GM18870 (cell line): Measurements from ENCODE around the gene GABBR2.

Experiments
- ATAC-seq: cut with Tn5 transposase; IDR thresholded peaks from one replicate; pipeline ENCODE4 v1.9.1; 2021; ENCODE audit warnings: moderate library complexity; ENCODE audit not compliant: unreplicated experiment

The GABBR2 gene

DNA sequence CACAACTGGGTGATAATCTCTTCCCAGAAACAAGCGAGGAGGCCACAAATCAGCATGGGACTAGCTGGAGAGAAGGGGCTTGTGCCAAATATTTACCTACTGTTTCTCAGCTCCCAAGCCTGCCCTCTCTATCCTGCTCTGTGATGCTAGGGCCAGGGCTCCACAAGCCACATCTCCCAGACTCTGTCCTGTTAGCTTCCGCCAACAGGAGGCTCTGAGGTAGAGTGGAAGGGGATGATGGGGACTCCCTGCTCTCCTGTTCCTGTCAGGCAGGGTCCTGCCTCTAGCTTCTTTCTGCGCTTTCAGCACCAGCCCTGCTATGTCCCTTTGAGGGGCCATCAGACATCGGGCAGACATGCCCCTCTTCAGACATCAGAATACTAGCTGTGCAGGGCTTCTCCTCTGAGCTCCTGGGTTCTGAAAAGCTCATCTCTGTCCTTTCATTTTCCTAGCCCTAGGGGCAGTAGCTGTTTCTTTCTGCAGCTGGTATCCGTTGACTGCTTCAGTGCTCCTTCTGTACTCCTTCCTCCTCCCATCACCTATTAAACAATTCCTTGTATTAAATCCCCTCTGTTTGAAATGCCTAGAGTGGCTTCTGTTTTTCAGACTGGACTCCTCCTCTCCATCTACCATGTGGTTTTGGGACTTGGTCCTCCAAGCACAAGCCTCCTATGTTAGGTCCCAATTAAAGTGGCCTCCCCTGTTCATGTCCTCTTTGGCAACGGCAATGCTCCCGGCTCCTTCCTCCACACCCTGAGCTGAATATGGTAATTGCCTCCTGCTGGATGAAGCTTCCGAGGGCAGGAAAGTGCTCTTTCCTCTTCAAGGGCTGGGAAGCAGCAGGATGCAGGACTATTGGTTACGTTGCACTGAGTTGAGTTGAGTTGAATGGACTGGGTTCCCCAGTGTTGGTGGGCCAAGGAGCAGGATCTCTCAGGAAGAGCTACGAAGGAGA is 292.2 kb downstream of the GABBR2 start:
- no peak for ATAC-seq

DNA sequence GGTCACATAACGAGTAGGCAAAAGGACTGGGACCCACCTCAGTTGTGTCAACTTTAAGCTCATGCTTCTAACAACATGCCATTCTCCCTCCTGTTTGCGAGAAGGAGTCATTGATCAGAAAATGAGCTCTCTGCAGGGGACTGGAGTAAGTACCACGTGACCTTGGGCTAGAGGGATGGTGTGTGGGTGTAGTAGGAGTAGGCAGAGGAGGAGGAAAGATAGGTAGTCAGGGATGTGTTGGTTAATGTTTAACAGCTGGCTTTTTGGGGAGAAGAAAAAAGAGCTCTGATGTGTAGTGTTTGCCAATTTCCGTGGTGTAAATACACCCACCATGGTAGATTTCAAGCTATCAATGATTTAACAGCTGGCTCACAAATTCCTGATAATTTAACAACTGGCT is 293.0 kb downstream of the GABBR2 start:
- ATAC-seq: no peak

DNA sequence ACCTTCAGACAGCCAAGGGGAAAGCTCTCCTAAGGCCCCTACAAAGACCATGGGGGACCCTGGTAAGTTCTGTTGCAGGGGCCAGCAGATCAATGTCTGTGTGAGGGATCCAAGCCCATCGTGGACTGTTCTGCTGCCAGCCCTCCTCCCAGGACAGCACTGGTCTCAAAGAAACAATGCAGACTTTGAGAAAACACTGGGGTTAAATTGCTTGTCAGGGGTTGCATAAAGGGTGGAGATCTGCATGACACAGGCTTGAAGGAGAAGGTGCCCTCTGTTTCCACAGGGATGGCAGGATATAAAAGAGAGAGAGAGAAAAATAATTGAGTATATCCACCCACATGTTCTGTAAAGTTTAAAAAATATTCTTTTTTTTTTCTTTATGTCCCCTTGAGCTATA is 295.7 kb downstream of the GABBR2 start:
- no peak for ATAC-seq

DNA sequence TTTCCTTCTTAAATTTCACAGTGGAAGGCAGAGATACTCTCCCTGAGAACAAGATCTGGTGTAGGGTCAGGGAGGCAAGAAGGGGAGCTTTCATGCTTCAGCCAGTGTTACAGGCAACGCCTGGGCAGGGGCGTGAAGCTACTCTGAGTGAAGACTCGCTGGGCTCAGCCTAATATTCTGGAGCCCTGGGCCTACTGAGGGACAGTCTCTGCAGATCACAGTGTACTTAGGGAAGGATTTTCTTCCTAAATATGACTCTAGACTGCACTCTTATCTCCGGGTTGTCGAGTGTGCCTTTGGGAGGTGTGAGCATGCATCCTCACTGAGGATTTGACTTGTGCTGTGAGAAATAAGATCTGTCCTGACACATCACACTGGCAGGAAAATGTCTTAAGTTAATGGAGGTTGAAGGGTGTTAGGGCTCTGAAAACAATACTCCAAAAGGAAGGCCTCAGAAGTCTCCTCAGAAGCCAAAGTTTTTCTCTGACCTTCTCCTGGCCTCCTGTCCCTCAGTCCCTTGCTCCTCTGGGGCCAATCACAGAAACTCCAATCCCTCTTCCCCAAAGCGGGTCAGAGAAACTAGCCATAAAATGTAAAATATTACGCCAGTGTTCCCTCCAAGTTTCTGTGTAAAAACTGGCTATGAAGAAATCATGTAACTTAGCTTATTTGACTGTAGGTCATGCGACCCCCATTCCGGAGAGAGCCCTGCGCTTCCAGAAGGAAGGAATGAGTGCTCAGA is 296.5 kb downstream of the GABBR2 start:
- no peak for ATAC-seq

DNA sequence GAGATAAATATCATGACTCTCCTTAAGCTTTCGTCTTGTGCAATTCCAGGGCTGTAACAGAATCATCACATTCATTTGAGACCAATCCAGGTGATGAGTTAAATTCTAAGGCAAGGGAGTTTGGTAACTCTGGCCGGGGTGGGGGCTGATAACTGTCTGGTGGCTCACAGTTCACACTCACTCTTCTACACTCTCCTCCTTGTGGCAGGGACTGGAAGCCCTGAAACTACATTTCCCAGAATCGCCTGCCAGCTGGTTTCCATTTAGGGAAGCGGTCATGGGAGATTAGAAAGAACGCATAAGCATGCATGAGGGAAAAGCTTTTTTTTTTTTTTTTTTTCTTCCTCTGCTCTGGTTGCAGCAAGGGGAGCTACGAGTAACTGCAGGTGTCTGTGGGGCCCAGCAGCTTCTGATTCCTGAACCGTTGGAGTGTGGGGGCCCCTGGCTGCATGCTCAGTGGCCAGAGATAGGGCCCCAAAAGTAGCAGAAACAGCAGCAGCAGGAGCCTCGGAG is 298.5 kb downstream of the GABBR2 start:
- ATAC-seq: no peak

DNA sequence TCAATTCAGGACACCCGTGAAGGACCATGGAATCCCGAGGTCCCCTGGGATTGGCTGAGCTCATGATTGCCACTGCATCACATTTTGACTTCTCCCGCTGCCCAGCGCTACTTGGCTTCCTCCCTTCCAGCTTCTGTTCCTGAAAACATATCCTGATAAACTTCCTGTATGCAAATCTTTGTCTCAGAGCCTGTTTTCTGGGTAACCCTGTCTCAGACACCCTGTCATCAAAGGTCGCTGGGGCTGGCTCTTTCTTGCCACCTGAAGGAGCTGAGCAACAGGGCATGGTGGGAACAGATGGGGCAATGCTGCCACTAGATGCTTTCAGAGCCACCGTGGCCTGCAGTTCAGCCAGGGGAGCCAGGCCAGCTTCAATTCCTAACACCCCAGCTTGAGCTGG is 299.0 kb downstream of the GABBR2 start:
- no peak for ATAC-seq

DNA sequence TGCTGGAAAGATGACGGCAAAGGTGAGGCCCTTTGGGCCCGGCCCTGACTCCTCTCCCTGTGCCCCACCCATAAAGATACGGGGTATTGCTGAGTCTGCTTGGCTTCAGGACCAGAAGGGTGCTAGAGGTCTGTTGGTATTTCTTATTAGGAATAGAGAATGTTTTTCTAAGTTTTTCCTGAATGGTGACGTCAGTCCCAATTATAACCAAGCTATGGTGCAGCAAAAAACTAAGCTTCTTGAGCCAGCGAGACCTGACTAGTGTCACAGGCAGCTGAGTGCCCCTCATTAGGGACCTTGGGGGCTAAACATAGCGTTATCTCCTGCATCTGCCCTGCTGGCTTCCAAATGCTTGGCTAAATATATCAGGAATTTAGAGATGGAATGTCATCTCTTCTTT is 302.3 kb downstream of the GABBR2 start:
- no peak for ATAC-seq

DNA sequence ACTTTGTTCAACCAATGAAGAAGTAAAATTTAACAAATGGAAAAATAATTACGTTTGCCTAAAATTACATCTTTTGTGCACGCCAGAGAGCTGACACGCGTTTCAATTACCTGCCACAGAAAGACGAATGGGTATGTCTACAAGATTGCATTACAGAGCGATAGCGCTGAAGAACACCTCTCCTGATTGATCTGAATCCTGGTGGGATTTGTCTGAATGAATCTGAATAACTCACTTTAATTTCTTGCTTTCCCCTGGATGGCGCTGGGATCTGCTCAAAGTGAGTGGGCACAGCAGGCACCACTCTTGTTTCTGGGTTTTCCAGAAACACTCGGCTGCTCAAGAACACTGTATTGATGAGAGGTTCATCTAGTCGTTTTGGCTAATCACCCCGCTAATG is 304.5 kb downstream of the GABBR2 start:
- ATAC-seq: no peak

DNA sequence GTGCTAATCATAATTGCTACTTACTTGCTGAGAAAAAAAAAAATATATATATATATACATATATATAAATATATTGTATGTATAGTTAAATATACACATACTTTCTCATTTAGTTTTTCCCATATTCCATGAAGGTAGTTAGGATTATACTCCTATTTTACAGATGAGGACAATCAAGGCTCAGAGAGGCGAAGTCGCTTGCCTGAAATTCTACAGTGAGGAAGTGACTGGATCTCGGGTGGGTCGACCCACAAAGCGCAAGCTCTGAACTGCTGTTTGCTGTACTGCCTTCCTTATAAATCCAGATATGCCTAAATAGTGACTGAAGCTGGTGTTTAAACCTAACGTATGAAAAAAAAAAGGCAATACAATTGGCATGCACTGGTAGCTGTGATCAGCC is 305.0 kb downstream of the GABBR2 start:
- no peak for ATAC-seq

DNA sequence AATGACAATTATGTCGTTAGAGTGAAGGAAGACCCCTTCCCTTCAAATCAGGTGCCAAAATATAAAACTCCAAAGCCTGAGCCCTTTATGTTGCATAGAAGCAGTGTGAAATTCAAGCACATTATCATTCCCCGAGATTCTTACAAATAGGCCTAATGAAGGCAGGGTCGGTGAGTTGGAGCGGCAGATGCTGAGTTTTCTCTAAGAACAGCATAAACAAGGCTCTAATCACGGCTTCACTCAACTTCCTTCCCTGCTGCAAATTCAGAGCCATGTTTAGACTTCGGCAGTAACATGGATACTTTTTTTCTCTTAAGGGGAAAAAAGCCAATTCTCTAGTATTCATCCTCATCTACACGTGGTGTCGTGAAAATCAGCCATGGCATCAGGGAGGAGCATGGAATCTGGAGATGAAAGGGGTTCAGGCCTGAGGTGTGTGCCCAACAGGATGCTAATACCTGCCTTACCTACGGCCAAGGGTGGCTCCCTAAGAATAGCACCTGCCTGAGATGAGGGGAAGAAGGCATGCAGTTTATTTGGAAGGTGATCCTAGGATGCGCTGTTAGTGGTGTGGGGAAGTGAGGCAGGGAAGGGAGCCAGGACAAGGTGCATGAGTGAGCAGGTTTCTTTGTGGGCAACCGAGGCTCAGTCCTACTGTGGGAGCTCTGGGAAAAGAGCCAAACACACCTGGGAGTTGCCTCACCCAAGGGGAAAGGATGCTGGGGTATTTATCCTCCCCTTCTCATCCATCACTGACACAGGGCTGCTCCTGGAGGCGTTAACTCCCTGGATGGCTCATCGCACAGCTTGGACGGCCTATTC is 306.5 kb downstream of the GABBR2 start:
- no peak for ATAC-seq

DNA sequence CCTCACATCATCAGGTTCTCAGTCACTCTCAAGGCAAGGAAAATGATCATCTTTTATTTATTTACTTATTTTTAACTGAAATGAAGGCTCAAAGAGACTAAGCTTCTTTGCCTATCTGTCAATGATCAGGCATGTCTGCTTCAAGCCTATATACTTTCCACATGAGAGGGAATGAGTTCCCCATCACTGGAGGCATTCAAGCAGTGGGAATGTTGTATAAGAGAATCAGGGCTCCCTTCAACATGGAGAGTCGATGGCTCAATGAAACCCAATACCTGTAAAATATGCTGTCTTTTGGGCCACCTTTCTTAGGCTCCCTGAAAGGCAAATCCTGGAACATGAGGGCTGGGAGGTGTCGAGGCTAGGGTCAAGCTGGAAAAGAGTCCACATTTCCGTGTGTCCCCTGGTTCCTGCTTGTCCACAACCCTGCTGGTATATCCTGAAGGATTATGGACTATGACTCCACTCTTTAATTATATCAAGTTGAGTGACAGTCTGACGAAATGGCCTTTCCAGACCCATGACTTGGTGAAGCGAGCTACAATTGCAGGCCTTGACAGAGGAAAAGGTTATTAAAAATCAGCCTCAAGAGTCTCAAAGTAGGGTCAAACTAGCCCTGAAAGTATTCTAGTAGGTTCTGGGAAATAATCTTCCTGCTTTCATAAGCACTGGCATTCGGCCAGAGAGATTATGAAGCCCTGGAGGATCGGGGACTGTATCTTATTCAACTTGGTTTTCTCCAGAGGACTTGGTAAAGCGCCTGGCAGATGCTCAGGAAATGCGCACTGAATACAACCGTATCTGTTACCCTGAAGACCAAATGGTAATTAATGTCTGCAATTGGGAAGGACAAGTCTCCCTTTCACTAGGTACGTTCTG is 307.4 kb downstream of the GABBR2 start:
- ATAC-seq: no peak

DNA sequence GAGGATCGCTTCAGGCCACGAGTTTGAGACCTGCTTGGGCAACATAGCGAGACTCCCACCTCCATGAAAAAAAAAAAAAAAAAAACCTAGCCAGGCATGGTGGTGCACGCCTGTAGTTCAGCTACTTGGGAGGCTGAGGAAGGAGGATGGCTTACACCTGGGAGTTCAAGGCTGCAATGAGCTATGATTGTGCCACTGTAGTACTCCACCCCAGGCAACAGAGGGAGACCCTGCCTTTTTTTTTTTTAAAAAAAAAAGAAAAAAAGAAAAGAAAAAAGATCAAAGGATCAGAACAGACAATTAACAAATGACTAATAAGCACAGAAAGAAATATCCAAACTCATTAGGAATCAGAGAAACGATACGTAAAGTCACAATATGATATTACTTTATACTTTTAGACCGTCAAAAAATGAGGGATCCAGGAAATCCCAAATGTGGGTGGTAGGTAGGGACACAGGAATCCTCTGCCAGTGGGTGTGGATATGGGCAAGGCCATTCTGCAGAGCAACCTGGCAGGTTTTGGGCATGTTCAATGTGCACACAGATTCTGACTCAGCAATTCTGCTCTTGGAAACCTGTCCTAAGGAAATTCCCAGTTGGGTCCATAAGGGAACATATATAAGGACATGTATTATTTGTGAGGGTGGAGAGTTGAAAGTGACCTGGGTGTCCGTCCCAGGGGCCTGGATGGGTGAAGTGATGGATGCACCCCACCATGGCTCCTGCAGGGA is 308.6 kb downstream of the GABBR2 start:
- no peak for ATAC-seq

DNA sequence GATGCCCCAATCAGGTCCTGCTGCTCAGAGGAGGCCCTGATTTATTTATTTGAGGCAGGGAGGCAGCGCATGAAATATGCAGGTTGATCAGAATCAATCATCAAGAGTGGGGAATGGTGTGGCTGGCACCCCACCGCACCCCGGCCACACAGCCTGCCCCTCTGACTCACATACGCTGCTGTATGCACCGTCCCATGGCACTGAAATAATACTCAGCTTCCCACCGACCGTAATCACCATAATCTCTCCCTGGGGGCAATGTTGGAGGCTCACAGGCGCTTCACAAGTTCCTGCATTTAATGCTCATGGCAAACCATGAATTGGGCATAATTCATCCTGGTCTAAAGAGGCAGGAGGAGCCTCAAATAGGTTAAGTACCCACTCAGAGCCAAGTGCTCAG is 312.1 kb downstream of the GABBR2 start:
- no peak for ATAC-seq

DNA sequence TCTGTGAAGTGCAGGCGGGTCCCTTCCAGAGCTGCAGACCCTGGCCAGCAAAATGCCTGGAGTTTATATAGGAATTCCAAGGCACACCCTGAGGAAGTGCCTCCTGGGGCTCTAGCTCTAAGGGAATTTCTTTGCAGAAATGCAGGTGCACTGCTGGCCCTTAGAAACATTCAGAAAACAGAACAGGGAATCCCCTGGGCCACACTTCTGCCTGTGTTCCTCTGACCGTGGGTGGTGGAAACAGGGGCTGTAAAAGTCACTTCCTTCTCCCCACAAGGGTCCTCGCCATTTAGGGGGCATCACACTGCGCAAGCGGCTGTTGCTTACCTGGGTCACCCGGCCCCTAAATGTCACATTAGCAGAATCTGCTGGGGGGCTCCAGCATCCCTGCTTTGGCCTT is 312.5 kb downstream of the GABBR2 start:
- no peak for ATAC-seq

DNA sequence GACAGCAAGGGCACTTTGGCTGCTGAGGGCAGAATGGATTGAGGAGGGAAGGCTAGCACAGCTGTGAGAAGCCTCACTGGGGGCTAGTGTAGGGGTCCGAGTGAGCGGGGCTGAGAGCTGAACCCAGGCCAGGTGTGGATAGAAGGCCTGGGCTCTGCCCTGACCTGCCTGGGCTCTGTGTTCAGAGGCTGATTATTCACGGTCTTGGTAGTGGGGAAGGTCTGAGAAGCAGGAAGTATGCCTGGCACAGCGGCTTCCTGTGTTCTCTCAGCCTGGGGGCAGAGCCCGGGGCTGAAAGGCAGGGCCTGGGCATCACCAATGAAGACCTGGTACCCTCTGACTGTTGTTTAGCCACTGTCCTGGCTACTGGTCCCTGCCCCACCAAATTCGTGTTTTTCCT is 316.9 kb downstream of the GABBR2 start:
- no peak for ATAC-seq

DNA sequence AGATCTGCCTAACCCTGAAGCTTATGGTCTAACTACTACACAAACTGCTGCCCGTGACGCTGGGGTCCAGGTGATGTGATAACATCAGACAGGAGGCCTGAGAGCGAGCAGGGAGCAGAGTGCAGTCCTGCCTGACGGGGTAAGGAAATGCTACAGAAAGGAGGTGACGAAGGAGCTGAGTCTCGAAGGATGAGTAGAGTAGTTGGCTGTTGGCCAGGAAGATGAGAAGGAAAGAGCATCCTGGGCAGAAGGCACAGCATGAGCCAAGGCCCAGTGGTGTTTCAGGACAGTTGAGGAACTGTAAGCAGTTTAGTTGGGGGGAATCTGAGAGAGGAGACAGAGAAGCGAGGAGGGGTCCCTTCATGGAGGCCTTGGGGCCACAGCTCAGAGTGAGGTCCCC is 317.3 kb downstream of the GABBR2 start:
- ATAC-seq: no peak

DNA sequence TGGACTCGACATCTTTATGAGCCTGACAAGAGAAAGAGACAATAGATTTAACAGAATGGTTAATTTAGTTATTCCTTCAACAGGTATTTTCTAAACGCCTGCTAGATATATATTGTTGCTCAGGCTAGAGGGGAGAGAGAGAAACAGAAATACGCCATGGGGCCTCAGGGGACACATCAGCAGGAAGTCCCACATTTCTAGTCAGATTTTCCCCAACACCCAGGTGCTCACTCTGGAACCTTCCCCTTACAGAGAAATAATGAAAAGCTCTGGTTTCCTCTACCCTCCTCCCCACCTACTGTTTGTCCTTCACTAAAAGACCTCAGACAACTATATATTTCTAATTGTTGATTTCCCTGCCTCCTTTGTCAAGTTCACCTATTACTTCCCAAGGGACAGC is 323.0 kb downstream of the GABBR2 start:
- ATAC-seq: no peak

DNA sequence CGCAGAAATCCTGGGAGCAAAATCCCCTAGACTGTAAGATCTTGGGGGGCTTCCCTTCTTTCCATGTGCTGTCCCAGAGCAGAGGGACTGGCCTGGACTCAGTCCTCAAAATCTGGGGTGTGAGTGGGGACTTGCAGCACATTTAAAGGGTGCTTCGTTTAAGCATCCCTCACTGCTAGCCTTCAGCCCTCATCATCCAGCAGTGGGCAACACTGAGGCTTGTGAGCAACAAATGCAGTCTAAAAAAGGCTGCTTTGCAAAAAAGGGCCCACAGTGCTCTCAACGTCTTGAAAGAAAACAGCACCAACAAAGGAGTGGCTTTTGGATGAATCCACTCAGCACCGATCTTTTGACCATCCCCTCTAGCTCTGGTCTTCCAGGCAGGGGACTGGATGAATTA is 325.0 kb downstream of the GABBR2 start:
- no peak for ATAC-seq

DNA sequence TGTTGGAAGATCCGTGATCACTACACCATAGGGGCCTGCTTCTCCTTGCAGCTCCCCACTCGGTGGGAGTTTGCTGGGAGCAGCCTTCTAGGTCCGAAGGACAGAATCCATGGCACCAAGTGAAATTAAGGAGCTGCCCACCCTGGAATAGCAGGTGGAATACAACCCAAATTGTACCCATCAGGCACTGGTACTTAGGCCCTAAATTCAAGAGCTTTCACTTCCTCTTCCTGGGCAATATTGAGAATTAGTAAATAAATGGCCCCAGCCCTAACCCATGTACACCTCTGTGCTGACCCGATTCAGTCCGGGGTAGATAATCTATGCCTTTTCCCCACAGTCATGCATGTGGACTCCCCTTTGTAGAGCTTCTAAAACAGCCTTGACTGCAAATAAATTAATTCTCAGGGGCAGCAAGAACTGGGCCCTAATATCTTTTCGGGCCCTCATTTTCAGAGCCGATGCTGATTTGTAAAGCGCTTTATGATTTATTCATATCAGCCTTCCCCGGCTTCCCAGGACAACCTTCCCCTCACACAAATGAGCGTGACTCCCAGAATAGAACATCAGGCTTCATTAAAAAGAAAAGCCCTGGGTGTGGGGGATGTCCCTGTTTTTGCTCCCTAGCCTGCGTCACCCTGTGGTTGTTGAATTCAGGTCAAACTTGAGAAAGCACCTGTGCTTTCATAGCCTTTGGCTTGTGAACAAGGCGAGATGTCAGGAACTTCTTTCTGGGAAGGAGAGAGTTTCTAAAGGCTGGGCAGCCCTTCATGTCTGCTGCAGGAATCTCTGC is 327.2 kb downstream of the GABBR2 start:
- ATAC-seq: no peak
